NCI-H1436 treated with DMSO at 0.1 percent for 48 hours (cell line): ENCODE measurements around the gene PRR29.
"Not testable (repeated sequence)": the region's sequence is repeated elsewhere in the genome, so short reads cannot be mapped to it uniquely, and the experiment has no call there.

Experiments used
- DNase-seq: peaks from one replicate; lab custom pipeline; 2025; lab: John Stamatoyannopoulos, UW

PRR29 gene

DNA sequence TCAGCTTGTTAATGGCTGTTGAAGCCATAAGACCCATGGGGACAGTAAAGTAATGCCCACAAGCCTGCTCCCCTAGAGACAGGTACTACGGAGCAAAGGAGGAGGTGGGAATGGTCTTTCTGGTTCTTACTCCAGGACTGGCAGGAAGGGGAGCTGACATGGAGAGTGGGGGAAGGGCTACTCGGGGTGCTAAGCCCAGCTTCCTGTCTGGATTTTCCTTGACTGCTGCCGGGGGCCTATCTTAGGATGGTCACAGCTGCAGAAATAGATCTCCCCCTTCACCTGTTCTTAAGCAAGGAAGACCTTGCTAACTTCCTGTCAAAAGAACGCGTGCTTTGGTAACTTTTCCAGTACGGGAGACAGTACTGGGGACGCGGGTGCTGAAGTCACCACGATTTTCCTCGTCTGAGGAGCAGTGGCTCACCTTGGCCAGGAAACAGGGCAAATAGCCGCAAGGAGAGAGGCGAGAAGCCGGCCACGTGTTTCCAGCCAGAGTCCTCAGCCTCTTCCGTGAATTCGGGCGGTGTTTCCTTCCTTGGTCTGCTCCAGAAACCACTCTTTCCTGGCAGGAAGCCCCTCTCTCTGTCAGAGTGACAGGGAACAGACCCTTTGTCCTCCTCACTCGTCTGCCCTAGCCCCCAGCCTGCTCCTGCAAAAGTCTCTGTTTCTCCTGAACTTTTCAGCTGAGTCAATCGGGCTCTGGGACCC lies 656 bp upstream of the PRR29 start:
- DNase-seq: no peak

GRCh38 chr17:63998721-63999679 lies 849 bp downstream of the PRR29 start:
- DNase-seq: no peak

GRCh38 chr17:63999680-64000531 lies 1.8 kb downstream of the PRR29 start:
- DNase-seq: no peak

- DNase-seq: no peak
These were observed 3.0 kb downstream of the PRR29 start for GRCh38 chr17:64001091-64001579.

DNA sequence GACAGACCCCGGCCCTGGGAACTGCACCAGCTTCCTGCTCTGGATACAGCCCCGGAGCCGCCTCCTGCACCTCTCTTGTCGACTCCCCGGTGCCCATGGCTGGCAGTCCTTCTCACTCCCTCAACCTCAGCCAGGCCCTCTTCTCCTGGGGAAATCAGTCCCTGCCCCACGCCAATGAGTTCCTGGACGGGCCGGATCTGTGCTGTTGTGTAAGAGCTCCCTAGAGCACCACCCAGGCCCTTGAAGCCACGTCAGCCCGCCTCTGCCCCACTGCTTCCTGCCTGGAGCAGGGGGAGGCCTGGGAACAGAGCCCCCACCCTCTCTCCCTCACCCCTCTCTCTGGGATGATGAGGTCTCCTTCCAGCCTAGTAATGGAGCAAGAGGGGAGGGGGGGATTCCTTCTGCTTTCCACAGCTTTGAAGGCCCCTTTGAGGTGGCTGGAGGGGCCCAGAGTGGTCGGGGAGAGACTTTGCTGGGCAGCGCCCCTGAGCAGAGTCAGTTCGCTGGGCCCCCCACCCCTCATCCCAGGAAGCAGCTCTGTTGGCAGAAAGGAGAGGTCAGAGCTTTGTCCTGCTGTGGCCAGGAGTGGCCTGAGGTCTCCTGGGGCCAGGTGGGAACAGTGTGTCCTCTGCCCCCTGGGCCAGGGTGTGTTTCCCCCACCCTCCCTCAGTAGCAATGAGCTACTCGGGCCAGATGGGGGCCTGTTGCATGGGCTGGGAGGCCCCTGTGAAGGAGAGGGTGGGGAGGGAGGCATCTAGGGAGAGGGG lies 3.8 kb downstream of the PRR29 start:
- DNase-seq: no peak

DNA sequence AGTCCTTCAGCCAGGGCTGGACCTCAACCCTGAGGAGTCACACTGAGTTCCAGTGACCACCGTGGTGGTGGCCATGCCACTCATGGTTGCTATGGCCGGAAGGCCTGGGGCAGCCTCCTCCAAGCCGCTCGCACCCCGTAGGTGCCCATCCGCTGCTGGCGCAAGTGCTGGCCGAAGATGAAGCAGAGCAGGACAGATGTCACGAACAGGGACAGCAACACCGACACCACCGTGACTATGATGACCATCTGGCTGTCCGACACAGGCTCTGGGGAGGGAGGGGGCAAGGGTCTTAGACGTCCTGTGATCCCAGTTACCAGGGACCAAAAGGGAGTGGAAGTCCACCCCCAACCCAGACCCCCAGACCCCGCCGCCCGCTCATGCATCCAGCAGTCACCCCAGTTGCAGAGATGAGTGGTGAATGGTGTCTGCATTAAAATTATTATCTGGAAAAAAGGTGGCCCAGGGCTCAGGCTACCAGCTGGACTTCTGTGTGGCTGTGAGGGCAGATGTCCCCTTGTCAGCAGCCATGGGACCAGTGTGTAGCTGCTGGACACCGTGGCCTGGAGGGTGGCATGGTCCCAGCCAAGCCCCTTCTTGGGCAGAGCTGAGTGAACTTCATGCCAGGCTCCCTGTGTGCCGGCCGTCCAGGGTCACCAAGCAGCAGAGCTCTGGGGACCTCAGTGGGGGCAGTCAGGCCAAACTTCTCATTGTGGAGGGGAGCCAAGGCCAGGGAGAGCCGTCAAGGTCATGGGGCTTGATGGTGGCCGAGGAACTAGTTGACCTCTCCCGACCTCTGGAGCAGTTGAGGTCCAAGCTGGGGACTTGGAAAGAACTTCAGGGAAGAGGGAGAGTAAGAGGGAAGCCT lies 4.7 kb downstream of the PRR29 start:
- DNase-seq: no peak

DNA sequence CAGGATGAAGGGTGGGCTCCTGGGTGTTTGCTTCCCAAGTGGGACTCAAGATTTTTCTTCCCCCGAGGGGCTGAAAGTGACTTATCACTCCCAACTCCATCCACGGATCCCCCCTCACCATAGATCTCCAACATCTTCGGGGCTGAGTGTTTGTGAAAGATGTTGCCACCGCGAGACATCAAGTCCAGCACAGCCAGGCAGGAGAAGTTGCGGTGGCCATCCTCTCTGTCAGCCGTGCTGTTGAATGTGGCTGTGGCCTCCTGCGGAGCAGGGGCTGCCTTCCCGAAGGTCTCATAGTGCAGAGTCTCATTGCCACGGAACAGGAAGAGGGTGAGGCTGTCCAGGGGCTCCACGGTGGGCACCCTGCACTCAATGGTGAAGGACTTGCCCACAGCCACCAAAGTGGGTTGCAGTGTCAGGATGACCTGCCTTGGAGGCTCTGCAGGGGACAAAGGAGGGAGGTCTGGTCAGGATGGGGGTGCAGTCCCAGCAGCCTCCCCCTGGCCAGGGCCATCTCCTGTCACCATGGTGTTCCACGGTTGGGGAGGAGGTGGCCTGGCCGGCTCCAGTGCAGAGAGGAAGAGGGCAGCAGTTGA lies 5.5 kb downstream of the PRR29 start:
- DNase-seq: no peak

DNA sequence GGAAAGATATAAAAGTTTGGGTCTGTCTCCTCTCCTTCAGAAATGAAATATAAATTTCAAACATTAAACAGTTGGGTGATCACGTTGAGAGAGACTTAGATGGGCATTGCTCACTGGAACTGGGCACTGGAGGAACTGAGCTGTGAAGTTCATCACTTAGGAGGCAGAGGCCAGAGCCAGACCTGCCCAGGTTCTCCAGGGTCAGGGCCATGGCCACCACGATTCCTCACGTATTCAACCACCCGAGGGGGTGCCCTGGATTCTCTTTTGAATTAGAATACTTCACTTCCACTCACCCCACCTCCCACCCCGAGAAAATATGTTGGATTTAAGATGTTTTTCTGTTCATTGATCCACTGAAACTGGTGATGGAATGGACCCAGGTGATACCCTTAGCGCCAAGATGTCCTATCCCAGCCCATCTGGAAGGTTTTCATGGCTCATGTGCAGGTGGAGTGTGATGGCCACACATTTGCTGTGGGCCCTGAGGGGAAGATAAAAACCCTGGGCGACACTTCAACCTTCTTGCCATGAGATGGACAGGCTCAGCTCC lies 6.1 kb downstream of the PRR29 start:
- DNase-seq: no peak

- no peak for DNase-seq
These were observed 7.0 kb downstream of the PRR29 start for GRCh38 chr17:64004903-64005733.

DNA sequence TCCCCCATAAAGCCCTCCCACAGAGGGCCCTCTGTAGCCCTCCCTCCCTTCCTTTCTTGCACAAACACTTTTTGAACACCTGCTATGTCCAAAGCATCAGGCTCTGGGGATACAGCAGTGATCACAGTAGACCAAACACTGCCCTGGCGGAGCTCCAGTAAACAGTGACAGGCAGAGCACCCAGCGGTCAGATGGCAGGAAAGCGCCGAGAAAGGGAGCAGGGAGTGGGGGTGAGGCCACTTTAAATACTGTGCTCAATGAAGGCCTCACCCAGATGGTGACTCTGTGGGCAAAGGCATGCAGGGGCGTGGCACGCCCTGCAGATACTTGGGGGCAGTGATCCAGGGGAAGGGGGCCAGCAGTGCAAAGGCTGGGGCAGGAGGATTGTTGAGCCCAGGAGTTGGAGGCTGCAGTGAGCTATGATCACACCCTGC lies 7.6 kb downstream of the PRR29 start:
- DNase-seq: no peak

- no peak for DNase-seq
These were observed 8.4 kb downstream of the PRR29 start for GRCh38 chr17:64006361-64007088.

GRCh38 chr17:64007089-64007837 lies 9.1 kb downstream of the PRR29 start:
- DNase-seq: not testable (repeated sequence)

DNA sequence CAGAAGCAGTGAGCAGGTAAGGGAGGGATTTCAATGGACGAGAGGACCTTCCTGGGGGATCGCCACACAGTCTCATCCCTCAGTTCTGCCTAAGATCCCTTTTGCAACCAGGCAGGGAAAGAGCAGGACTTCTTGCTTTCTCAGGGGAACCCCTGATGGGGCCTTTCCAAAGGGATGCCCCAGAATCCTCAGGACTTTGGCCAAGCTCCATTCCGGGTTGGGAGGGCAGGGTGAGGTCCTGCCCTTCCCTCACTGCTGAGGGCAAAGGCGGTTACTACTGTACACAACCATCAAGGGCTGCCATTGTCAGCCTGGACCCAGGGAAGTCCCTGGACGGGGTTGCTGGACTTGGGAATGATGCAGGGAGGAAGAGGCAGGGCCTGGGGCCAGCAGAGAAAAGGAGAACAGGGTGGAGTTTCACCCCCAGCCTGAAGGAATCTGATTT lies 9.7 kb downstream of the PRR29 start:
- no peak for DNase-seq

GRCh38 chr17:64008346-64008745 lies 10.2 kb downstream of the PRR29 start:
- no peak for DNase-seq

DNA sequence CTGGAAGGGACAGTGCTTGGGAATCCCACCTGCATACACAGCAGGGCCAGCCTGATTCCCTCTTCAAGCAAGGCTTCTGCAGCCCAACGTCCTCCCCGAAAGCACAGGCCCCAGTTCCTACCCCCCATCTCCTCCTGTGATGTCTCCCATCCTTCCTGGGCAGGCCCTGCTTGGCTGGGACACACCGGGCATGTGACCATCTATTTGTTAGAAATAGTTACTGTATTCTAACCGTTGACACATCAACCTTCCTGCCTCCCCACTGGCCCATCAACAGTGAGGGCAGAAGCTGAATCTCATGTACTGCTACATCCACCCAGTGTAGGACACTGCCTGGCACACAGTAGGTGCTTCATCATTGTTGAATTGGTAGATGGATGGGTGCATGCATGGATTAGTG lies 10.7 kb downstream of the PRR29 start:
- DNase-seq: no peak

DNA sequence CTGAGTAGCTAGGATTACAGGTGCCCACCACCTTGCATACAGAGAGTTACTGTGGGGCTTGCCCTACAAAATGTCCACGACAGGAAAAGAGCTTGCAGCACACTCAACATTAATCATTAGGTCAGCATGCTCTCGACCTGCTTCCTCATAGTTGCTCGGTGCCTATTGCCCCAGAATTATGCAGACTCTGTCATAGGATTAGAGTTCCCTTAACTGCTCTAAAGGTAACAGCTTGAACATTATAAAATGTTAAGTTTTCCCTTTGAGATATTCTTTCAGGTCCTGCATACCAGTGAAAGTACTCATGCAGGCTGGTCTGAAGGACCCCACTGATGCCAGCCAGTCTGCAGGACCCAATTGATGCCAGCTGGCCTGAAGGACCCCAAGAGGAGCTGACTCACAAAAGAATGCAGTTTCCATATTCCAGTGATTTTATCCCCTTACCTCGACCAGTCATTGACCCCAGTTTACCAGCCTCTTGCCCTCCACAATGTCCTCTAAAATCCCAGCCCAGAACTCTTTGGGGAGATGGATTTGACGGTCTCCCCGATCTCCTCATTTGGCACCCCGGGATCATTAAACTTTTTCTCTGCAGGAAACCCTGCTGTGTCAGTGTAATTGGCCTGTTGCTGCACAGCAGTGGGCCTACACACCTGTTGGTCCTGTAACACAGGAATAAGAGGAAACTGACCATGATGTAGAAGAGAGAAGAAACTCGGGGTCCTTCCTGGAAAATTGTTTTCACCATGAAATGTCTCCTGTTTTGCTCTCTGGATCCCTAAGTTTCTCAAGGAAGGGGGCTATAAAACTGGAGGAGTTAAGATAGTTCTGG lies 11.6 kb downstream of the PRR29 start:
- DNase-seq: no peak
